ENCODE data around the gene OR2H2. TPM values are rescaled to one million over a fixed set of nuclear protein-coding genes. Genes with fewer than 3 reads are reported as not detected.

Gene OR2H2
- total RNA-seq, 4 donors from 2014 or later, result not detected

DNA sequence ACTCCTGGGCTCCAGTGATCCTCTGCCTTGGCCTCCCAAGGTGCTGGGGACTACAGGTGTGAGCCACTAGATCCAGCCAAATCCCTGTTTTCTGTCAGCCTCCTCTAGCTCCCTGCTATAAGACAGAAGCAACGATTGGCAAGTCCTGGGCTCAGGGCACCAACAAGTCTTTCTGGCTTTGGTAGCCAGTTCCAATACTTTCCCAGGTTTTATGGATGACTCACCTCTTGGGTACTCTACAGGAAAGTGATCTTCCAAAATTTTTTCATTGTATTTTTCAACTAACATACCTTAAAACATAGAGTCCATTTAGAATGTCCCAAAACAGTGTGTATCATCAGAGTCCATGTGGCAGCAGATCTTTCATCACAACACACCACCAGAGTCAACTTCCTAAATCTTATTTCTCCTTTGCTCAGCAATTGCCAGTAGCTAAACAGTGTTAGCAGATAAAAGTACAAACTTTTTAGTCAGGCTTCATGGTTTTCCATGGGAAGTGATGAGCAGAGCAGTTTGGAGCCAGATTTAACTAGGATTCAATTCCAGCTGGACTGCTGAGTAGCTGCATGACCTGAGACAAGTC is 34.7 kb downstream of the OR2H2 start:
- Histone ChIP-seq H3K4me3 (no peak overlapping the region), H3K4me1 (no peaks in the 10 kb centered on the region), H3K36me3 (peaks cover 0 to 96% of the 10 kb centered on the region in 2 donors), H3K27ac (no peak overlapping the region), H3K9me3 (no peaks in the 10 kb centered on the region), H3K27me3 (no peaks in the 10 kb centered on the region)
- TF ChIP-seq, protein P1, sequence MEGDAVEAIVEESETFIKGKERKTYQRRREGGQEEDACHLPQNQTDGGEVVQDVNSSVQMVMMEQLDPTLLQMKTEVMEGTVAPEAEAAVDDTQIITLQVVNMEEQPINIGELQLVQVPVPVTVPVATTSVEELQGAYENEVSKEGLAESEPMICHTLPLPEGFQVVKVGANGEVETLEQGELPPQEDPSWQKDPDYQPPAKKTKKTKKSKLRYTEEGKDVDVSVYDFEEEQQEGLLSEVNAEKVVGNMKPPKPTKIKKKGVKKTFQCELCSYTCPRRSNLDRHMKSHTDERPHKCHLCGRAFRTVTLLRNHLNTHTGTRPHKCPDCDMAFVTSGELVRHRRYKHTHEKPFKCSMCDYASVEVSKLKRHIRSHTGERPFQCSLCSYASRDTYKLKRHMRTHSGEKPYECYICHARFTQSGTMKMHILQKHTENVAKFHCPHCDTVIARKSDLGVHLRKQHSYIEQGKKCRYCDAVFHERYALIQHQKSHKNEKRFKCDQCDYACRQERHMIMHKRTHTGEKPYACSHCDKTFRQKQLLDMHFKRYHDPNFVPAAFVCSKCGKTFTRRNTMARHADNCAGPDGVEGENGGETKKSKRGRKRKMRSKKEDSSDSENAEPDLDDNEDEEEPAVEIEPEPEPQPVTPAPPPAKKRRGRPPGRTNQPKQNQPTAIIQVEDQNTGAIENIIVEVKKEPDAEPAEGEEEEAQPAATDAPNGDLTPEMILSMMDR (IDR thresholded peaks at IDR 0.05), result no peak
- ATAC-seq, result no peak
- WGBS, 2 donors (ENCODE audit: low coverage in 1 of 2), result 72% methylated on average over 1 of the region's 1 CpG; no CpG with 5 or more reads in 1 of the 2 donors

DNA sequence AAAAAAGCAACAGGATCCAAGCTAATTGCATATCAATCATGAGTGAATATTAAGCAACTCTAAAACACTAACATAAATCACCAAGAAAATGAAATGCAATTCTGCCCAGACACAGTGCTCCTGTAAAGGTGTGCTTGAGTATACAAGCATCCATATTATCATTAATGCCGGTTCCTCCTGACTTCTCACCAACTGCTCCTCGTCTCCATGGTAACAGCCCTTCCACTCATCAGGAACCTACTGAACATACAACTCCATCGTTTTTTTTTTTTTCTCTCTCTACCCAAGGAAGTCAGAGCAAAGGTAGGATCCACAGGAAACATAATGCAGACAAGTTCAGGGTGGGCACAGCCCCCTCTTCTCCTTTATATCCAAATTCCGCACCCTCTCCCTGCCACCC is 35.7 kb downstream of the OR2H2 start:
- H3K4me1 ChIP-seq, result no peaks in the 10 kb centered on the region
- no peaks in the 10 kb centered on the region for H3K27me3 ChIP-seq
- peaks cover 0 to 86% of the 10 kb centered on the region in 2 donors for H3K36me3 ChIP-seq
- H3K27ac ChIP-seq, result no peak overlapping the region
- ATAC-seq, result no peak
- H3K9me3 ChIP-seq, result no peaks in the 10 kb centered on the region
- TF ChIP-seq EP300 (IDR thresholded peaks at IDR 0.05), result no peak
- no peak for TF ChIP-seq POLR2AphosphoS5 (IDR thresholded peaks at IDR 0.05)
- TF ChIP-seq, protein P1 (IDR thresholded peaks at IDR 0.05), result no peak
- no peak for TF ChIP-seq POLR2A (IDR thresholded peaks at IDR 0.05)
- no peak overlapping the region for H3K4me3 ChIP-seq
- WGBS, 2 donors (ENCODE audit: low coverage in 1 of 2), result 67 to 68% methylated on average over 4 of the region's 4 CpGs

DNA sequence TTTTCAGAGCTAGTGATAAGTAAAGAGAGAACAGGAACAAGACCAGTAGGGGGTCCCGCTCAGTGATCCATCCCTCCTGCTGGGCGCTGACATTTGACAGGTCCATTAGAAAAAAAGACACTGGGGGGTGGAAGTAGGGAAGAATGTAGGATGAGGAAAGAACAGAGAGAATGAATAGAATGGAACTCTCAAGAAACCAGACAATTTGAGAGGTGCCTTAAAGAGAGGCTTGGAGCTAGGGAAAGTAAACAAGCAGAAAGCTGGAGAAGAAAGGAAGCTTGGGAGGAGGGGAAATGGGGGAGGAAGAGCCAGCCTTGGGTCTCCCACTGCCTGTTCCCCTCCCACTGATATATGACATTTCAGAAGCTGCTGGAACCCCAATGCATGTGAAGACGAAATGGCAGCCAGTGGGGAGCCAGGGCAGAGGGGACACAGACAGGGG is 39.6 kb downstream of the OR2H2 start:
- TF ChIP-seq POLR2AphosphoS5 (IDR thresholded peaks at IDR 0.05) (no peak), POLR2A (IDR thresholded peaks at IDR 0.05) (no peak), EP300 (IDR thresholded peaks at IDR 0.05) (no peak)
- TF ChIP-seq, protein P1 (IDR thresholded peaks at IDR 0.05), result no peak
- H3K27me3 ChIP-seq, result no peaks in the 10 kb centered on the region
- WGBS, 2 donors (ENCODE audit: low coverage in 1 of 2), result 75% methylated on average over 1 of the region's 3 CpGs; no CpG with 5 or more reads in 1 of the 2 donors

DNA sequence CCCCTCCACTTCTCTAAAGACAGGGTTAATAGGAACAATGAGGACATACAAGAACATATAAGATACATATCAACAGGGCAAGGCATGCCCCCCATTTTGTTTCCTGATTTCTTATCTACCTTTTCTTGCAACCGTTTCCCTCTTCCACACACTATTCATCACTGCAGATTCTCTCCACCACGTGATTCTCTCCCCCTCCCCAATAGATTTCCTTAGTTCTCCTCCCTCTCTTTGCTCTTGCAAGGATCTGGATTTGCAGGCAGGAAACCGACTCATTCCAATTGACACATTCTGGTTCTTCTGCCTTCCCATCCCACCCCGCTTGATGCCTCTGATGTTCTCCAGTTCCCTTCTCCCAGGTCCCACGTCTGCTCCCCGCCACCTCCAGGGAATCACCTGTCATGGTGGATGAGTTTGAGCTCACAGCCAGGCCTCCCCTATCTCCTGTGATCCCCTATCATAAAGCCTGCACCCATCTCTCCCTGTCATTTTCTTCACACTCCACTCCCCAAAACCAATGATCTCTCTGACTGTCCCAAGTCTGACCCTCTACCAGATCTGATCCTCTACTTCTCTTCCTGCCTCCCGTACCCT is 40.5 kb downstream of the OR2H2 start:
- H3K4me3 ChIP-seq, result no peak overlapping the region
- 63 to 64% methylated on average over 5 to 7 of the region's 7 CpGs for WGBS, 2 donors (ENCODE audit: low coverage in 1 of 2)
- ATAC-seq, result no peak

More for the DNA sequence above, 39.6 kb downstream of the OR2H2 start:
- Histone ChIP-seq H3K4me1 (peaks cover 0 to 28% (median 13%) of the 10 kb centered on the region in 3 donors), H3K9me3 (no peaks in the 10 kb centered on the region), H3K36me3 (peaks cover 0 to 47% of the 10 kb centered on the region in 2 donors), H3K27ac (no peak overlapping the region), H3K4me3 (no peak overlapping the region)
- no peak for ATAC-seq

More for the DNA sequence above, 40.5 kb downstream of the OR2H2 start:
- H3K27ac ChIP-seq, result peak overlapping the region in 1 of 4 donors; percentile 5
- H3K27me3 ChIP-seq, result no peaks in the 10 kb centered on the region
- peaks cover 0 to 35% (median 13%) of the 10 kb centered on the region in 3 donors for H3K4me1 ChIP-seq
- H3K9me3 ChIP-seq, result no peaks in the 10 kb centered on the region
- H3K36me3 ChIP-seq, result peaks cover 0 to 38% of the 10 kb centered on the region in 2 donors
- TF ChIP-seq, protein P1 (IDR thresholded peaks at IDR 0.05), result no peak
- no peak for TF ChIP-seq POLR2A (IDR thresholded peaks at IDR 0.05)
- TF ChIP-seq POLR2AphosphoS5 (IDR thresholded peaks at IDR 0.05), result no peak
- no peak for TF ChIP-seq EP300 (IDR thresholded peaks at IDR 0.05)
